WTC11 (cell line): Measurements from ENCODE around the gene ALDH16A1.

Source experiments
- CBFB ChIP-seq: sonication (generic); formaldehyde crosslinking; IDR thresholded peaks from 2 replicates; pipeline ENCODE4 v1.8.1; 2022; ENCODE audit warnings: mild to moderate bottlenecking, low read depth, missing genetic modification reagents
- CREB1 ChIP-seq: sonication (generic); formaldehyde crosslinking; IDR thresholded peaks from 2 replicates; pipeline ENCODE4 v1.8.0; 2023; ENCODE audit warnings: mild to moderate bottlenecking, missing genetic modification reagents
- ELF4 ChIP-seq: sonication (generic); formaldehyde crosslinking; IDR thresholded peaks from 2 replicates; pipeline ENCODE4 v1.8.1; 2022; ENCODE audit warnings: low read depth, mild to moderate bottlenecking, moderate library complexity, missing genetic modification reagents
- KAT7 ChIP-seq: sonication (generic); formaldehyde crosslinking; IDR thresholded peaks from 2 replicates; pipeline ENCODE4 v1.8.1; 2023; ENCODE audit warnings: missing genetic modification reagents, mild to moderate bottlenecking, borderline replicate concordance
- NFYB ChIP-seq: sonication (generic); formaldehyde crosslinking; conservative IDR thresholded peaks from 2 replicates; pipeline ENCODE4 v1.8.0; 2022; ENCODE audit warnings: low read depth, missing genetic modification reagents
- ZNF121 ChIP-seq: sonication (generic); formaldehyde crosslinking; IDR thresholded peaks from 2 replicates; pipeline ENCODE4 v1.8.0; 2023; ENCODE audit warnings: missing genetic modification reagents
- TF ChIP-seq, protein P1 (sequence below): fragments of 200-600 bp; IDR thresholded peaks from 2 replicates; pipeline ENCODE4 v1.8.0; 2022; ENCODE audit warnings: antibody characterized with exemption
- TF ChIP-seq, protein P2 (sequence below): sonication (generic); formaldehyde crosslinking; IDR thresholded peaks from 2 replicates; pipeline ENCODE4 v1.8.0; 2022; ENCODE audit warnings: mild to moderate bottlenecking, missing genetic modification reagents
- TF ChIP-seq, protein P3 (sequence below): sonication (generic); formaldehyde crosslinking; conservative IDR thresholded peaks from 2 replicates; pipeline ENCODE4 v1.8.1; 2022; ENCODE audit warnings: mild to moderate bottlenecking, missing genetic modification reagents
- TF ChIP-seq, protein P4 (sequence below): sonication (generic); formaldehyde crosslinking; IDR thresholded peaks from 2 replicates; pipeline ENCODE4 v1.8.1; 2022; ENCODE audit warnings: low read depth, mild to moderate bottlenecking, moderate library complexity, missing genetic modification reagents, borderline replicate concordance
- TF ChIP-seq, protein P5 (sequence below): sonication (generic); formaldehyde crosslinking; IDR thresholded peaks from 2 replicates; pipeline ENCODE4 v1.8.0; 2022; ENCODE audit warnings: mild to moderate bottlenecking, missing genetic modification reagents

DNA sequence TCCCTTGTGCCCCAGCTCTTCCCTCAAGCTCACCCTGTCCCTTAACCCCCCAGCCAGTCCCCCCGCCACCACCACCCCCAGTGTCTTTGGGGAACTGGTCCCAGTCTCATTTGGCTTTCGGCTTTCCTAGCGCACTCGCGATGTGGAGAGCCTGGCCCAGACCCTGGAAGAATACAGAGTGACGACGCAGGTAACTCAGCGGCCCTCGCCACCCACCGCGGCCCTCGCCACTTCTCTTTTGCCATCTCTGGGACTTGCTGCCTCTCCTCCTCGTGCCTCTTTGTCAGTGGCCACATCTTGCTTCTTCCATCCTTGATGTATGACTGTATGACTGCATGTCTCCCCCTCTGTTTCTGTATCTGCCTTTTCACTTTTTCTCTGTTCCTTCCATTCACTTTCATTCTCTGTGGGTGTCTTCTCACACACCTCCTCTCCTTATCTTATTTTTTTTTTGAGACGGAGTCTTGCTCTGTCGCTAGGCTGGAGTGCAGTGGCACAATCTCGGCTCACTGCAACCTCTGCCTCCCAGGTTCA, 45.5 kb upstream of the ALDH16A1 start:
- TF ChIP-seq, protein P1, sequence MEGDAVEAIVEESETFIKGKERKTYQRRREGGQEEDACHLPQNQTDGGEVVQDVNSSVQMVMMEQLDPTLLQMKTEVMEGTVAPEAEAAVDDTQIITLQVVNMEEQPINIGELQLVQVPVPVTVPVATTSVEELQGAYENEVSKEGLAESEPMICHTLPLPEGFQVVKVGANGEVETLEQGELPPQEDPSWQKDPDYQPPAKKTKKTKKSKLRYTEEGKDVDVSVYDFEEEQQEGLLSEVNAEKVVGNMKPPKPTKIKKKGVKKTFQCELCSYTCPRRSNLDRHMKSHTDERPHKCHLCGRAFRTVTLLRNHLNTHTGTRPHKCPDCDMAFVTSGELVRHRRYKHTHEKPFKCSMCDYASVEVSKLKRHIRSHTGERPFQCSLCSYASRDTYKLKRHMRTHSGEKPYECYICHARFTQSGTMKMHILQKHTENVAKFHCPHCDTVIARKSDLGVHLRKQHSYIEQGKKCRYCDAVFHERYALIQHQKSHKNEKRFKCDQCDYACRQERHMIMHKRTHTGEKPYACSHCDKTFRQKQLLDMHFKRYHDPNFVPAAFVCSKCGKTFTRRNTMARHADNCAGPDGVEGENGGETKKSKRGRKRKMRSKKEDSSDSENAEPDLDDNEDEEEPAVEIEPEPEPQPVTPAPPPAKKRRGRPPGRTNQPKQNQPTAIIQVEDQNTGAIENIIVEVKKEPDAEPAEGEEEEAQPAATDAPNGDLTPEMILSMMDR: no peak
- TF ChIP-seq ELF4 (CRISPR knock-in tag) (no peak), ZNF121 (CRISPR knock-in tag) (no peak), CBFB (no peak), KAT7 (no peak), CREB1 (CRISPR knock-in tag) (no peak), NFYB (CRISPR knock-in tag) (no peak)
- TF ChIP-seq, protein P2, sequence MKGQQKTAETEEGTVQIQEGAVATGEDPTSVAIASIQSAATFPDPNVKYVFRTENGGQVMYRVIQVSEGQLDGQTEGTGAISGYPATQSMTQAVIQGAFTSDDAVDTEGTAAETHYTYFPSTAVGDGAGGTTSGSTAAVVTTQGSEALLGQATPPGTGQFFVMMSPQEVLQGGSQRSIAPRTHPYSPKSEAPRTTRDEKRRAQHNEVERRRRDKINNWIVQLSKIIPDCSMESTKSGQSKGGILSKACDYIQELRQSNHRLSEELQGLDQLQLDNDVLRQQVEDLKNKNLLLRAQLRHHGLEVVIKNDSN (CRISPR knock-in tag): no peak
- TF ChIP-seq, protein P3, sequence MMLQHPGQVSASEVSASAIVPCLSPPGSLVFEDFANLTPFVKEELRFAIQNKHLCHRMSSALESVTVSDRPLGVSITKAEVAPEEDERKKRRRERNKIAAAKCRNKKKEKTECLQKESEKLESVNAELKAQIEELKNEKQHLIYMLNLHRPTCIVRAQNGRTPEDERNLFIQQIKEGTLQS (CRISPR knock-in tag): no peak
- TF ChIP-seq, protein P4, sequence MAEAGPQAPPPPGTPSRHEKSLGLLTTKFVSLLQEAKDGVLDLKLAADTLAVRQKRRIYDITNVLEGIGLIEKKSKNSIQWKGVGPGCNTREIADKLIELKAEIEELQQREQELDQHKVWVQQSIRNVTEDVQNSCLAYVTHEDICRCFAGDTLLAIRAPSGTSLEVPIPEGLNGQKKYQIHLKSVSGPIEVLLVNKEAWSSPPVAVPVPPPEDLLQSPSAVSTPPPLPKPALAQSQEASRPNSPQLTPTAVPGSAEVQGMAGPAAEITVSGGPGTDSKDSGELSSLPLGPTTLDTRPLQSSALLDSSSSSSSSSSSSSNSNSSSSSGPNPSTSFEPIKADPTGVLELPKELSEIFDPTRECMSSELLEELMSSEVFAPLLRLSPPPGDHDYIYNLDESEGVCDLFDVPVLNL (CRISPR knock-in tag): no peak
- TF ChIP-seq, protein P5, sequence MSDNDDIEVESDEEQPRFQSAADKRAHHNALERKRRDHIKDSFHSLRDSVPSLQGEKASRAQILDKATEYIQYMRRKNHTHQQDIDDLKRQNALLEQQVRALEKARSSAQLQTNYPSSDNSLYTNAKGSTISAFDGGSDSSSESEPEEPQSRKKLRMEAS (CRISPR knock-in tag): no peak
